ENCODE results near the gene PLEKHG4B. TPM values are rescaled to one million over a fixed set of nuclear protein-coding genes. Genes with fewer than 3 reads are reported as not detected.

Gene PLEKHG4B
- total and polyA plus RNA-seq, 9 donors = 0.46 to 2.9 (median 1.1) TPM

- H3K9me3 ChIP-seq (replicated peaks; ENCODE audit: control insufficient read depth, low read depth, low read length) = no peaks in the 10 kb centered on the region
- peaks cover 6% of the 10 kb centered on the region for H3K4me1 ChIP-seq (ENCODE audit: control insufficient read depth, insufficient read depth, low read length)
- H3K27me3 ChIP-seq (ENCODE audit: control insufficient read depth, insufficient read depth, low read length) = peaks cover 9% of the 10 kb centered on the region
- no peak for DNase-seq
- H3K36me3 ChIP-seq (ENCODE audit: control insufficient read depth, insufficient read depth, low read length) = no peaks in the 10 kb centered on the region
- H3K4me3 ChIP-seq (ENCODE audit: low read length) = no peak overlapping the region
- H3K27ac ChIP-seq (ENCODE audit: low read length) = no peak overlapping the region
- WGBS (ENCODE audit: insufficient coverage) = 61% methylated on average over 10 of the region's 11 CpGs
Measured at GRCh38 chr5:176296-176823, 84.4 kb downstream of the PLEKHG4B start.

DNA sequence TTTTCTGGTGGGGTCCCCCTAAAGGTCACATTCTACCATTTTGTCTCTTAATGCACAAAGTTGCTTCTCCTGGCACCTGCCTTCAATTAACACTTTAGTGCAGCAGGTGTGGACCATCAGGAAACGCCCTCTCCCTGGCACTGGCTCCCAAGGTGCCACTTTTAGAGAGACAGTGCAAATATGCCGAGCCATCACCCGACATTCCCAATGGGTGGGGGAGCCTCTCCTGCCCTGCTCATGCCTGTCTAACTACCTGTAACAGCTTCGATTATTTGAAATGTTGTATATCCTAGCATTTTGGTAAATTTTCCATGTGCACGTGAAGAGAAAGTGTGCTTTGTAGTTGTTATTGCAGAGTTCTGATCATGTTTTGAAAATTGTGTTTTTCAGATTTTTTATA lies 86.1 kb downstream of the PLEKHG4B start:
- Histone ChIP-seq H3K27me3 (ENCODE audit: control insufficient read depth, insufficient read depth, low read length) (peaks cover 6% of the 10 kb centered on the region), H3K36me3 (ENCODE audit: control insufficient read depth, insufficient read depth, low read length) (no peaks in the 10 kb centered on the region), H3K4me3 (ENCODE audit: low read length) (no peak overlapping the region), H3K4me1 (ENCODE audit: control insufficient read depth, insufficient read depth, low read length) (peaks cover 6% of the 10 kb centered on the region), H3K9me3 (replicated peaks; ENCODE audit: control insufficient read depth, low read depth, low read length) (no peaks in the 10 kb centered on the region), H3K27ac (ENCODE audit: low read length) (no peak overlapping the region)
- DNase-seq = no peak
- WGBS (ENCODE audit: insufficient coverage) = 31% methylated on average over 3 of the region's 5 CpGs

GRCh38 chr5:179401-179800 lies 87.4 kb downstream of the PLEKHG4B start:
- H3K9me3 ChIP-seq (replicated peaks; ENCODE audit: control insufficient read depth, low read depth, low read length) = no peaks in the 10 kb centered on the region
- H3K36me3 ChIP-seq (ENCODE audit: control insufficient read depth, insufficient read depth, low read length) = no peaks in the 10 kb centered on the region
- H3K4me3 ChIP-seq (ENCODE audit: low read length) = no peak overlapping the region
- no peak overlapping the region for H3K27ac ChIP-seq (ENCODE audit: low read length)
- WGBS (ENCODE audit: insufficient coverage) = 92% methylated on average over 9 of the region's 9 CpGs
- peaks cover 6% of the 10 kb centered on the region for H3K27me3 ChIP-seq (ENCODE audit: control insufficient read depth, insufficient read depth, low read length)
- peaks cover 6% of the 10 kb centered on the region for H3K4me1 ChIP-seq (ENCODE audit: control insufficient read depth, insufficient read depth, low read length)
- DNase-seq = no peak

GRCh38 chr5:180286-180918 lies 88.4 kb downstream of the PLEKHG4B start:
- DNase-seq = no peak
- Histone ChIP-seq H3K27me3 (ENCODE audit: control insufficient read depth, insufficient read depth, low read length) (peaks cover 6% of the 10 kb centered on the region), H3K27ac (ENCODE audit: low read length) (no peak overlapping the region), H3K4me1 (ENCODE audit: control insufficient read depth, insufficient read depth, low read length) (peaks cover 8% of the 10 kb centered on the region), H3K4me3 (ENCODE audit: low read length) (no peak overlapping the region), H3K9me3 (replicated peaks; ENCODE audit: control insufficient read depth, low read depth, low read length) (no peaks in the 10 kb centered on the region), H3K36me3 (ENCODE audit: control insufficient read depth, insufficient read depth, low read length) (no peaks in the 10 kb centered on the region)
- WGBS (ENCODE audit: insufficient coverage) = 62% methylated on average over 11 of the region's 13 CpGs

GRCh38 chr5:181160-181559 lies 89.2 kb downstream of the PLEKHG4B start:
- Histone ChIP-seq H3K27ac (ENCODE audit: low read length) (no peak overlapping the region), H3K36me3 (ENCODE audit: control insufficient read depth, insufficient read depth, low read length) (no peaks in the 10 kb centered on the region), H3K9me3 (replicated peaks; ENCODE audit: control insufficient read depth, low read depth, low read length) (no peaks in the 10 kb centered on the region), H3K4me1 (ENCODE audit: control insufficient read depth, insufficient read depth, low read length) (peaks cover 15% of the 10 kb centered on the region), H3K4me3 (ENCODE audit: low read length) (no peak overlapping the region), H3K27me3 (ENCODE audit: control insufficient read depth, insufficient read depth, low read length) (peaks cover 6% of the 10 kb centered on the region)
- DNase-seq = no peak
- 78% methylated on average over 5 of the region's 9 CpGs for whole genome bisulfite sequencing (ENCODE audit: insufficient coverage)

DNA sequence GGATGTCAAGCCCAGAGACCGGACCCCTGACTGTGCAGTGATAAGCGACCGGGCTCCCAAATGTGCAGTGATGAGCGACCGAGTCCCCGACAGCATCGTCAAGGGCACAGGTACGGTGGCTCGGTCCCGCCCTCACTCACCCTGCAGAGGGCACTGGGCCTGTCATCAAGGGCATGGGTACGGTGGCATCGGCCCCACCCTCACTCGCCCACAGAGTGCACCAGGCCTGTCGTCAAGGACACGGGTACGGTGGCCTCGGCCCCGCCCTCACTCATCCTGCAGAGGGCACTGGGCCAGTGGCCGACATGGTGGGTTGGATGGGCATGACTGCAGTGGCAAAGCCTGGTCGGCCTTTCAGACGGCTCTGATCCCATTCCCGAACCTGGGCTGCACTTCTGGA lies 89.6 kb downstream of the PLEKHG4B start:
- no peak overlapping the region for H3K4me3 ChIP-seq (ENCODE audit: low read length)
- H3K27ac ChIP-seq (ENCODE audit: low read length) = no peak overlapping the region
- DNase-seq = no peak
- peaks cover 19% of the 10 kb centered on the region for H3K4me1 ChIP-seq (ENCODE audit: control insufficient read depth, insufficient read depth, low read length)
- H3K9me3 ChIP-seq (replicated peaks; ENCODE audit: control insufficient read depth, low read depth, low read length) = no peaks in the 10 kb centered on the region
- H3K27me3 ChIP-seq (ENCODE audit: control insufficient read depth, insufficient read depth, low read length) = peaks cover 6% of the 10 kb centered on the region
- 96% methylated on average over 22 of the region's 22 CpGs for WGBS (ENCODE audit: insufficient coverage)
- no peaks in the 10 kb centered on the region for H3K36me3 ChIP-seq (ENCODE audit: control insufficient read depth, insufficient read depth, low read length)

DNA sequence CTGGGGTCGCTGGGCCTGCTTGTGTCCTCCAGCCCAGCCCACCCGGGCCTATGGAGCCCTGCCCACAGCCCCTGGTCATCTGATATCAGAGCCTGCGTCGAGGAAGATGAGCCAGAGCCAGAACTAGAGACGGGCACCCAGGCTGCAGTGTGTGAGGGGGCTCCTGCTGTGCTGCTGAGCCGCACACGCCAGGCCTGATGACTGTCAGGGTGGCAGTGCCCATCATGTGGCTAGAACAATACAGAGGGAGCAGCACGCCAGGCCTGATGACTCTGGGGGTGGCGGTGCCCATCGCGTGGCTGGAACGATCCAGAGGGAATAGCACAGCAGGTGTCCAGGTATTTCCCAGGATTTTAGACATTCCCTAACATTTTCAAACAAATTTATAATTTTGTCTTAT lies 90.2 kb downstream of the PLEKHG4B start:
- 83% methylated on average over 6 of the region's 12 CpGs for WGBS (ENCODE audit: insufficient coverage)
- no peaks in the 10 kb centered on the region for H3K36me3 ChIP-seq (ENCODE audit: control insufficient read depth, insufficient read depth, low read length)
- H3K4me3 ChIP-seq (ENCODE audit: low read length) = no peak overlapping the region
- no peak overlapping the region for H3K27ac ChIP-seq (ENCODE audit: low read length)
- peaks cover 6% of the 10 kb centered on the region for H3K27me3 ChIP-seq (ENCODE audit: control insufficient read depth, insufficient read depth, low read length)
- DNase-seq = no peak
- H3K9me3 ChIP-seq (replicated peaks; ENCODE audit: control insufficient read depth, low read depth, low read length) = no peaks in the 10 kb centered on the region
- peaks cover 24% of the 10 kb centered on the region for H3K4me1 ChIP-seq (ENCODE audit: control insufficient read depth, insufficient read depth, low read length)

DNA sequence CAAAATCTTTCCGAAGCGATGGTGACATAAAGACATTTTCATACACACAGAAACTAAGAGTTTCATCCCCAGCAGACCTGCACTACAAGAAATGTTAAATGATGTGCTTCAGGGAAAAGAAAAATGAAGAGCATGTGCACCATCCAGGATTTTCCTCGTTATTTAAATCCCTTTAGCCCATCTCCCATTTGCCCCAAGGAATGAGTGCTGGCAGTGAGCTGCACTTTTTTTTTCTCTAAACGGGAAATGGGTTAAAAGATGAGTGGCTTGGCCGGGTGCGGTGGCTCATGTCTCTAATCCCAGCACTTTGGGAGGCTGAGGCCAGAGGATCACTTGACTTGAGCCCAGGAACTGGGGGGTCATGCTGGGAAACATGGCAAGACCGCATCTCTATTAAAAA lies 92.5 kb downstream of the PLEKHG4B start:
- peaks cover 42% of the 10 kb centered on the region for H3K4me1 ChIP-seq (ENCODE audit: control insufficient read depth, insufficient read depth, low read length)
- no peak overlapping the region for H3K4me3 ChIP-seq (ENCODE audit: low read length)
- no peak for DNase-seq
- H3K9me3 ChIP-seq (replicated peaks; ENCODE audit: control insufficient read depth, low read depth, low read length) = no peaks in the 10 kb centered on the region
- H3K36me3 ChIP-seq (ENCODE audit: control insufficient read depth, insufficient read depth, low read length) = no peaks in the 10 kb centered on the region
- peaks cover 5% of the 10 kb centered on the region for H3K27me3 ChIP-seq (ENCODE audit: control insufficient read depth, insufficient read depth, low read length)
- no peak overlapping the region for H3K27ac ChIP-seq (ENCODE audit: low read length)
- WGBS (ENCODE audit: insufficient coverage) = 10% methylated on average over 2 of the region's 7 CpGs

DNA sequence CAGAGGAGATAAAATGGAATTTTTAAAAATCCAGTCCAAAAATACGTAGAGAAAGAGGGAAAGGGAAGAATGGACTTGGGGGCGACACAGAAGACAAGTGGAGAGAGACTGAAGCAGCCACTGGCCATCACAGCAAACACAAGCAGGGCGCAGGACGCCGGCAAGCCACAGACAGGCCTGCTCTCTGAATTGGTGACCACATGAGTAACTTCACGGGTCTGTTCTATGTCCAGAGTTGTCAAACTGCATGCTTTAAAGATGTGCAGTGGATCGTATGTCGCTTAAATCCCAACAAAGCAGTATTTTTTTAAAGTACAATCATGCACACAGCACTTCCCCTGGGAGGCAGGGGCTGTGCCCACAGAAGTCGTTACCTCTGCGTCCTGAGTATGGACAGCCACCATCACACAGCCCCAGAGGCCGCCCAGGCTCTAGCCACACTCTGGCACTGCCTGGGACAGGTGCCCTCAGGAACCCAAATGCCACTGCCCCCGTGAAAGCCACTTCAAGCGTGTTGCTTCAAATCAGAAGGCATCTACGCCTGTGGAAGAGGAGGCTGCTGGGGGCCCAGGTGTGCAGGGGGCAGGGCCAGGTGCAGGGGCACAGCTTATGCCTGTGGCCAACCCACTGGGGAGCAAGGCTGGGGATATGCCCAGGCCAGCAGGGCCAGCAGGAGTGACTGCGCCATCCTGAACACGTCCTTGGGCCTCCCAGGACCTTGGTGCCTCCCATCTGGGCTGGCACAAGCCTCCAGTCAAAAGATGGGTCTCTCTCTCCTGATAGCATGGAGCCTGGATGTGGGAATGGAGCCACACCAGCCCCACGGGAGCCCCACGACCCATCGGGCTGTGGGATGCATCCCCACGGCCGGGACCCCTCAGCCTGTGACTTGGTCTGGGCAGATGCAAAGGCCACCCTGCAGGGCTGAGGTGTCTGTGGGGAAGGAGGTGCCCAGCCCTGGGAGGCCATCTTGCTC lies 93.4 kb downstream of the PLEKHG4B start:
- no peak overlapping the region for H3K27ac ChIP-seq (ENCODE audit: low read length)
- H3K4me3 ChIP-seq (ENCODE audit: low read length) = no peak overlapping the region
- H3K27me3 ChIP-seq (ENCODE audit: control insufficient read depth, insufficient read depth, low read length) = peaks cover 5% of the 10 kb centered on the region
- H3K36me3 ChIP-seq (ENCODE audit: control insufficient read depth, insufficient read depth, low read length) = no peaks in the 10 kb centered on the region
- WGBS (ENCODE audit: insufficient coverage) = 70% methylated on average over 19 of the region's 21 CpGs
- H3K4me1 ChIP-seq (ENCODE audit: control insufficient read depth, insufficient read depth, low read length) = peaks cover 48% of the 10 kb centered on the region
- H3K9me3 ChIP-seq (replicated peaks; ENCODE audit: control insufficient read depth, low read depth, low read length) = no peaks in the 10 kb centered on the region
- DNase-seq = no peak

Data from muscle of leg (tissue), 11 donors.